NOMO-1 treated with DMSO at 0.1 percent for 48 hours (cell line): Measurements from ENCODE around the gene NOP53.
"Not testable (repeated sequence)": the region's sequence is repeated elsewhere in the genome, so short reads cannot be mapped to it uniquely, and the experiment has no call there.

Source experiments
- DNase-seq: peaks from one replicate; lab custom pipeline; 2025; ENCODE audit not compliant: unreplicated experiment; lab: John Stamatoyannopoulos, UW

The NOP53 gene

GRCh38 chr19:47804451-47804850, 59.1 kb downstream of the NOP53 start, which contains the start of gene TPRX1:
TPRX1 (minus strand) TSS chr19:47804551; CDS start chr19:47804539, 12 bp downstream.
- DNase-seq: not testable (repeated sequence)

DNA sequence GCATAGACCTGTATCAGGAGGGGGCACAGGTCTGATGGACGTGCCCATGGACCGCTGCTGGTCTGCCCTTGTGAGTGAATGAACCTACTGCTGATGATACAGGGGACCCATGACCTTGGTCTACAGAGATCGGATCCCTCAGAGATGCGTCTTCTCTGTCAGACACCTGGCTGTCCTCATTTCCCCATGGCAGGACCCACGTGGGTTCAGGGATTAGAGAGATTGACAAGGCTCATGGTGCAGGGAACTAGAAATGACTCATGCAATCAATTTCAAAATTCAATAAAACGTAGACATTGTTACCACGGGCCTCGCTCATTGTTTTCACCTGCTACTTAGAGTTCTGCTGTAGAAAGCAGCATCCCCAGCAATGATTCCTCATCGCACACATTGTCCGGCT, 60.0 kb downstream of the NOP53 start:
- DNase-seq: no peak

- no peak for DNase-seq
Measured at GRCh38 chr19:47806435-47806834, 61.1 kb downstream of the NOP53 start.
